Cerebellar cortex (tissue), 1 donor: ENCODE results near the gene CUL1.

ENCODE experiments used
- DNase-seq: peaks from one replicate; pipeline ENCODE4 v3.0.0-alpha.2; 2015; ENCODE audit warnings: low spot score

The CUL1 gene

GRCh38 chr7:148718431-148718830 lies 19.7 kb downstream of the CUL1 start:
- DNase-seq, result no peak

GRCh38 chr7:148719753-148720152 lies 21.1 kb downstream of the CUL1 start:
- DNase-seq, result no peak

- DNase-seq, result no peak
Observed at GRCh38 chr7:148720472-148720871, 21.8 kb downstream of the CUL1 start.

- no peak for DNase-seq
Observed at GRCh38 chr7:148721390-148721789, 22.7 kb downstream of the CUL1 start.

- peak; percentile 27 for DNase-seq
Observed at GRCh38 chr7:148722340-148723165, 23.9 kb downstream of the CUL1 start.

GRCh38 chr7:148723166-148723559 lies 24.5 kb downstream of the CUL1 start:
- DNase-seq, result no peak

- no peak for DNase-seq
Observed at GRCh38 chr7:148723846-148724245, 25.1 kb downstream of the CUL1 start.

- DNase-seq, result no peak
Observed at GRCh38 chr7:148726385-148726784, 27.7 kb downstream of the CUL1 start.

- DNase-seq, result no peak
Observed at GRCh38 chr7:148727501-148728278, 29.0 kb downstream of the CUL1 start.

- peak; percentile 91 for DNase-seq
Observed at GRCh38 chr7:148729984-148730733, 31.5 kb downstream of the CUL1 start.

GRCh38 chr7:148732862-148733261 lies 34.2 kb downstream of the CUL1 start:
- DNase-seq, result no peak

- DNase-seq, result peak; percentile 74
Observed at GRCh38 chr7:148733496-148733895, 34.8 kb downstream of the CUL1 start.

GRCh38 chr7:148735141-148735540 lies 36.4 kb downstream of the CUL1 start:
- peak; percentile 72 for DNase-seq

- DNase-seq, result no peak
Observed at GRCh38 chr7:148735967-148736366, 37.3 kb downstream of the CUL1 start.

GRCh38 chr7:148738737-148739535 lies 40.2 kb downstream of the CUL1 start:
- no peak for DNase-seq

GRCh38 chr7:148746135-148746534 lies 47.4 kb downstream of the CUL1 start:
- no peak for DNase-seq

GRCh38 chr7:148747274-148747673 lies 48.6 kb downstream of the CUL1 start:
- DNase-seq, result peak; percentile 29

- DNase-seq, result no peak
Observed at GRCh38 chr7:148750442-148751355, 52.0 kb downstream of the CUL1 start.

- no peak for DNase-seq
Observed at GRCh38 chr7:148753224-148753623, 54.5 kb downstream of the CUL1 start.

- DNase-seq, result no peak
Observed at GRCh38 chr7:148754912-148755311, 56.2 kb downstream of the CUL1 start.
